ENCODE results near the gene CMTM4.
A peak's percentile ranks its signal among the peaks of the same experiment; 100 is the strongest.
"Not testable (repeated sequence)": the region's sequence is repeated elsewhere in the genome, so short reads cannot be mapped to it uniquely, and the experiment has no call there.

Gene CMTM4

GRCh38 chr16:66616169-66616568, 80.4 kb downstream of the CMTM4 start:
- DNase-seq (ENCODE audit: low read depth in 2 of 2) = no peak

- DNase-seq (ENCODE audit: low read depth in 2 of 2) = no peak
Measured at GRCh38 chr16:66614161-66614802, 82.3 kb downstream of the CMTM4 start.

GRCh38 chr16:66612422-66612821, 84.1 kb downstream of the CMTM4 start:
- no peak for DNase-seq (ENCODE audit: low read depth in 2 of 2)

- not testable (repeated sequence) for DNase-seq (ENCODE audit: low read depth in 2 of 2)
Measured at GRCh38 chr16:66611911-66612310, 84.6 kb downstream of the CMTM4 start.

- DNase-seq (ENCODE audit: low read depth in 2 of 2) = no peak
Measured at GRCh38 chr16:66610111-66610820, 86.3 kb downstream of the CMTM4 start.

GRCh38 chr16:66609139-66609510, 87.4 kb downstream of the CMTM4 start:
- no peak for DNase-seq (ENCODE audit: low read depth in 2 of 2)

- DNase-seq (ENCODE audit: low read depth in 2 of 2) = peak; percentile 60 to 76
Measured at GRCh38 chr16:66608241-66609138, 88.1 kb downstream of the CMTM4 start.

- no peak for DNase-seq (ENCODE audit: low read depth in 2 of 2)
Measured at GRCh38 chr16:66605979-66606751, 90.4 kb downstream of the CMTM4 start.

GRCh38 chr16:66605177-66605978, 91.2 kb downstream of the CMTM4 start:
- peak; percentile 4 to 46 for DNase-seq (ENCODE audit: low read depth in 2 of 2)

- peak; percentile 42 to 70 for DNase-seq (ENCODE audit: low read depth in 2 of 2)
Measured at GRCh38 chr16:66604376-66605176, 92.0 kb downstream of the CMTM4 start, which contains the start of gene CMTM3. Gene CMTM3 (plus strand): TSS chr16:66604704. CDS start chr16:66604806, 102 bp downstream.

GRCh38 chr16:66603537-66604375, 92.8 kb downstream of the CMTM4 start:
- DNase-seq (ENCODE audit: low read depth in 2 of 2) = peak; percentile 42 to 55

- DNase-seq (ENCODE audit: low read depth in 2 of 2) = no peak
Measured at GRCh38 chr16:66601471-66601870, 95.1 kb downstream of the CMTM4 start.

GRCh38 chr16:66600477-66600876, 96.1 kb downstream of the CMTM4 start:
- DNase-seq (ENCODE audit: low read depth in 2 of 2) = no peak

GRCh38 chr16:66599726-66600125, 96.8 kb downstream of the CMTM4 start:
- DNase-seq (ENCODE audit: low read depth in 2 of 2) = no peak

GRCh38 chr16:66598111-66598510, 98.4 kb downstream of the CMTM4 start:
- DNase-seq (ENCODE audit: low read depth in 2 of 2) = no peak

GRCh38 chr16:66596986-66597848, 99.3 kb downstream of the CMTM4 start:
- DNase-seq (ENCODE audit: low read depth in 2 of 2) = no peak

- DNase-seq (ENCODE audit: low read depth in 2 of 2) = not testable (repeated sequence)
Measured at GRCh38 chr16:66596559-66596958, 100.0 kb downstream of the CMTM4 start.

GRCh38 chr16:66594739-66595138, 101.8 kb downstream of the CMTM4 start:
- DNase-seq (ENCODE audit: low read depth in 2 of 2) = no peak
